LHCN-M2 (cell line): ENCODE results near the gene ITM2B. TPM values are rescaled to one million over a fixed set of nuclear protein-coding genes. Genes with fewer than 3 reads are reported as not detected.
"Not testable (repeated sequence)": the region's sequence is repeated elsewhere in the genome, so short reads cannot be mapped to it uniquely, and the experiment has no call there.

Experiments used
- DNase-seq: peaks from one replicate; pipeline ENCODE4 v3.0.0-alpha.2; 2012; ENCODE audit warnings: low read depth
- total RNA-seq: library from RNA; depleted of rRNA; stranded (reverse); fragments of >200 nt; gene quantifications from 2 replicates; pipeline ENCODE4 v1.2.3, GENCODE V29; 2014

The ITM2B gene
- total RNA-seq, 1 experiment from 2014 or later: 144 TPM

- DNase-seq: no peak
These were observed 8.3 kb upstream of the ITM2B start for GRCh38 chr13:48224701-48225100.

GRCh38 chr13:48230541-48230940 is 2.5 kb upstream of the ITM2B start:
- DNase-seq: no peak

GRCh38 chr13:48231080-48231479 is 1.9 kb upstream of the ITM2B start:
- DNase-seq: no peak

- no peak for DNase-seq
These were observed 1.1 kb upstream of the ITM2B start for GRCh38 chr13:48231933-48232332.

- DNase-seq: no peak
These were observed 473 bp upstream of the ITM2B start for GRCh38 chr13:48232420-48233045.

GRCh38 chr13:48233889-48234488 is 983 bp downstream of the ITM2B start:
- no peak for DNase-seq

- peak; percentile 32 for DNase-seq
These were observed 1.7 kb downstream of the ITM2B start for GRCh38 chr13:48234566-48235340.

- peak; percentile 20 for DNase-seq
These were observed 2.5 kb downstream of the ITM2B start for GRCh38 chr13:48235341-48236135.

- peak; percentile 12 for DNase-seq
These were observed 3.7 kb downstream of the ITM2B start for GRCh38 chr13:48236528-48237353.

- DNase-seq: not testable (repeated sequence)
These were observed 6.4 kb downstream of the ITM2B start for GRCh38 chr13:48239369-48239768.

GRCh38 chr13:48241651-48242050 is 8.6 kb downstream of the ITM2B start:
- DNase-seq: no peak

GRCh38 chr13:48242677-48243076 is 9.7 kb downstream of the ITM2B start:
- no peak for DNase-seq

- no peak for DNase-seq
These were observed 11.2 kb downstream of the ITM2B start for GRCh38 chr13:48244159-48244558.

- no peak for DNase-seq
These were observed 13.1 kb downstream of the ITM2B start for GRCh38 chr13:48246102-48246501.

GRCh38 chr13:48249018-48249417 is 16.0 kb downstream of the ITM2B start:
- DNase-seq: no peak

GRCh38 chr13:48251611-48252081 is 18.6 kb downstream of the ITM2B start:
- no peak for DNase-seq

GRCh38 chr13:48252176-48252575 is 19.2 kb downstream of the ITM2B start:
- no peak for DNase-seq

- no peak for DNase-seq
These were observed 20.8 kb downstream of the ITM2B start for GRCh38 chr13:48253849-48254248.

- DNase-seq: no peak
These were observed 22.1 kb downstream of the ITM2B start for GRCh38 chr13:48255090-48255489.

- peak; percentile 15 for DNase-seq
These were observed 22.9 kb downstream of the ITM2B start for GRCh38 chr13:48255954-48256353.

- DNase-seq: no peak
These were observed 25.0 kb downstream of the ITM2B start for GRCh38 chr13:48258002-48258401.
